Calu3 (cell line): ENCODE data around the gene CHERP. TPM values are rescaled to one million over a fixed set of nuclear protein-coding genes. Genes with fewer than 3 reads are reported as not detected.
"Not testable (repeated sequence)": the region's sequence is repeated elsewhere in the genome, so short reads cannot be mapped to it uniquely, and the experiment has no call there.

Source experiments
- BruUV-seq: library from RNA; stranded (reverse); fragments of 400-500 nt; replicated peaks from 2 replicates; lab custom pipeline; 2021; lab: Mats Ljungman, UMichigan
- CTCF ChIA-PET: fragments of 300-600 bp; sonication (Branson Sonifier 250); formaldehyde crosslinking; loops from one replicate; lab custom pipeline; 2022; ENCODE audit warnings: antibody characterized with exemption; lab: Charles Lee
- DNase-seq: peaks from one replicate; pipeline ENCODE4 v3.0.0; 2022
- H3K27ac Mint-ChIP-seq: one replicate; pipeline ENCODE4 v1.8.0; 2022; ENCODE audit warnings: mixed read lengths; ENCODE audit not compliant: unreplicated experiment
- H3K27me3 Mint-ChIP-seq: one replicate; pipeline ENCODE4 v1.8.0; 2022; ENCODE audit warnings: mixed read lengths; ENCODE audit not compliant: unreplicated experiment
- H3K36me3 Mint-ChIP-seq: one replicate; pipeline ENCODE4 v1.8.0; 2022; ENCODE audit warnings: mild to moderate bottlenecking, moderate library complexity, mixed read lengths; ENCODE audit not compliant: insufficient read depth, unreplicated experiment
- H3K4me1 Mint-ChIP-seq: one replicate; pipeline ENCODE4 v1.8.0; 2022; ENCODE audit warnings: mild to moderate bottlenecking, low read depth, mixed read lengths; ENCODE audit not compliant: unreplicated experiment
- H3K4me3 Mint-ChIP-seq: one replicate; pipeline ENCODE4 v1.8.0; 2022; ENCODE audit warnings: mild to moderate bottlenecking, low read depth, moderate library complexity, mixed read lengths; ENCODE audit not compliant: unreplicated experiment
- H3K9me3 Mint-ChIP-seq: one replicate; pipeline ENCODE4 v1.8.0; 2022; ENCODE audit warnings: low read depth, mixed read lengths; ENCODE audit not compliant: unreplicated experiment
- CTCF ChIP-seq: fragments of 200-600 bp; IDR thresholded peaks from one replicate; pipeline ENCODE4 v1.8.0; 2022; ENCODE audit warnings: antibody characterized with exemption; ENCODE audit not compliant: unreplicated experiment
- intact Hi-C: fragments of 100-400 bp; cut with micrococcal nuclease; formaldehyde crosslinking; loops from one replicate; pipeline ENCODE4 v1.10.0; 2022; ENCODE audit not compliant: unreplicated experiment
- total RNA-seq: library from RNA; stranded (reverse); gene quantifications from 2 replicates; pipeline ENCODE4 v1.2.3, GENCODE V29; 2022

CHERP gene
- total RNA-seq, 1 experiment from 2014 or later = 49.3 TPM

- Mint-ChIP-seq H3K4me3 (no peak overlapping the region), H3K27me3 (no peaks in the 10 kb centered on the region), H3K4me1 (no peaks in the 10 kb centered on the region), H3K9me3 (no peaks in the 10 kb centered on the region), H3K36me3 (peaks cover 5% of the 10 kb centered on the region), H3K27ac (no peak overlapping the region)
- intact Hi-C loops = no loop called here
- CTCF ChIA-PET = no interaction called here
- TF ChIP-seq CTCF = no peak
- DNase-seq = no peak
- no TSS peak for BruUV-seq
Measured at GRCh38 chr19:16509141-16510061, 32.8 kb downstream of the CHERP start.

GRCh38 chr19:16508546-16508945 lies 33.7 kb downstream of the CHERP start:
- H3K27me3 Mint-ChIP-seq = no peaks in the 10 kb centered on the region
- no TSS peak for BruUV-seq
- no peak for DNase-seq
- no peaks in the 10 kb centered on the region for H3K4me1 Mint-ChIP-seq
- no peak overlapping the region for H3K4me3 Mint-ChIP-seq
- H3K9me3 Mint-ChIP-seq = no peaks in the 10 kb centered on the region
- H3K27ac Mint-ChIP-seq = no peak overlapping the region
- intact Hi-C loops = no loop called here
- no peak for TF ChIP-seq CTCF
- CTCF ChIA-PET = no interaction called here
- H3K36me3 Mint-ChIP-seq = peaks cover 5% of the 10 kb centered on the region

GRCh38 chr19:16506961-16507360 lies 35.3 kb downstream of the CHERP start:
- no peak for TF ChIP-seq CTCF
- no peaks in the 10 kb centered on the region for H3K4me1 Mint-ChIP-seq
- no peak for DNase-seq
- no peaks in the 10 kb centered on the region for H3K27me3 Mint-ChIP-seq
- no peak overlapping the region for H3K27ac Mint-ChIP-seq
- CTCF ChIA-PET = no interaction called here
- no peaks in the 10 kb centered on the region for H3K9me3 Mint-ChIP-seq
- intact Hi-C loops = no loop called here
- BruUV-seq = no TSS peak
- peaks cover 5% of the 10 kb centered on the region for H3K36me3 Mint-ChIP-seq
- no peak overlapping the region for H3K4me3 Mint-ChIP-seq

- BruUV-seq, intact Hi-C loops, H3K36me3 Mint-ChIP-seq, H3K4me1 Mint-ChIP-seq, H3K27me3 Mint-ChIP-seq, H3K9me3 Mint-ChIP-seq, DNase-seq, H3K27ac Mint-ChIP-seq, CTCF ChIA-PET, H3K4me3 Mint-ChIP-seq: not testable (repeated sequence)
Measured at GRCh38 chr19:16506161-16506560, 36.1 kb downstream of the CHERP start.

GRCh38 chr19:16504271-16504670 lies 38.0 kb downstream of the CHERP start:
- H3K27ac Mint-ChIP-seq = no peak overlapping the region
- no peak for TF ChIP-seq CTCF
- CTCF ChIA-PET = no interaction called here
- intact Hi-C loops = no loop called here
- no peaks in the 10 kb centered on the region for H3K27me3 Mint-ChIP-seq
- DNase-seq = no peak
- BruUV-seq = no TSS peak
- no peaks in the 10 kb centered on the region for H3K4me1 Mint-ChIP-seq
- no peaks in the 10 kb centered on the region for H3K9me3 Mint-ChIP-seq
- H3K36me3 Mint-ChIP-seq = peaks cover 7% of the 10 kb centered on the region
- H3K4me3 Mint-ChIP-seq = no peak overlapping the region
